HFFc6 (cell line): ENCODE data around the gene EEF2K. TPM values are rescaled to one million over a fixed set of nuclear protein-coding genes. Genes with fewer than 3 reads are reported as not detected.

ENCODE experiments used
- DNase-seq: peaks from one replicate; pipeline ENCODE4 v3.0.0-alpha.2; 2018
- H3K27ac Mint-ChIP-seq: 2 replicates; pipeline ENCODE4 v1.8.0; 2020; ENCODE audit warnings: mild to moderate bottlenecking, mixed read lengths
- H3K27me3 Mint-ChIP-seq: 2 replicates; pipeline ENCODE4 v1.8.0; 2021; ENCODE audit warnings: mild to moderate bottlenecking, moderate library complexity, mixed read lengths; ENCODE audit not compliant: insufficient read depth
- H3K36me3 Mint-ChIP-seq: 2 replicates; pipeline ENCODE4 v1.8.0; 2021; ENCODE audit warnings: low read depth, mixed read lengths
- H3K4me1 Mint-ChIP-seq: 2 replicates; pipeline ENCODE4 v1.8.0; 2020; ENCODE audit warnings: low read depth, mixed read lengths
- H3K4me3 Mint-ChIP-seq: 2 replicates; pipeline ENCODE4 v1.8.0; 2020; ENCODE audit warnings: mild to moderate bottlenecking, moderate library complexity, mixed read lengths
- H3K9me3 Mint-ChIP-seq: 2 replicates; pipeline ENCODE4 v1.8.0; 2020; ENCODE audit warnings: mild to moderate bottlenecking, mixed read lengths
- CTCF ChIP-seq: fragments of 200-600 bp; sonication (generic); IDR thresholded peaks from 2 replicates; pipeline ENCODE4 v1.5.0; 2021; ENCODE audit warnings: antibody characterized with exemption, mild to moderate bottlenecking
- total RNA-seq, 6 experiments: library from RNA; stranded (reverse); fragmentation: NEBNext Ultra II Directional; extraction: Animal tissue kit (Norgen Biotek cat#: 25700); gene quantifications; 2 replicates in 1 of 6; 3 replicates in 5 of 6; pipeline ENCODE4 v1.2.3, GENCODE V29; 2021

Gene EEF2K
- total RNA-seq, 6 experiments from 2014 or later: 21.5 to 26.6 (median 23.5) TPM

- Mint-ChIP-seq H3K4me3 (no peak overlapping the region), H3K36me3 (peaks cover 16% of the 10 kb centered on the region), H3K27ac (no peak overlapping the region), H3K4me1 (no peaks in the 10 kb centered on the region), H3K27me3 (peaks cover 14% of the 10 kb centered on the region), H3K9me3 (no peaks in the 10 kb centered on the region)
- no peak for DNase-seq
- TF ChIP-seq CTCF: no peak
Observed at GRCh38 chr16:22326771-22327445, 120.8 kb downstream of the EEF2K start.

- no peak for DNase-seq
- TF ChIP-seq CTCF: no peak
- no peak overlapping the region for H3K27ac Mint-ChIP-seq
- H3K9me3 Mint-ChIP-seq: no peaks in the 10 kb centered on the region
- peaks cover 14% of the 10 kb centered on the region for H3K27me3 Mint-ChIP-seq
- H3K4me3 Mint-ChIP-seq: no peak overlapping the region
- peaks cover 21% of the 10 kb centered on the region for H3K36me3 Mint-ChIP-seq
- no peaks in the 10 kb centered on the region for H3K4me1 Mint-ChIP-seq
Observed at GRCh38 chr16:22327446-22327775, 121.3 kb downstream of the EEF2K start.

GRCh38 chr16:22328081-22328725 lies 122.1 kb downstream of the EEF2K start:
- DNase-seq: no peak
- H3K4me1 Mint-ChIP-seq: no peaks in the 10 kb centered on the region
- no peaks in the 10 kb centered on the region for H3K9me3 Mint-ChIP-seq
- peaks cover 24% of the 10 kb centered on the region for H3K36me3 Mint-ChIP-seq
- TF ChIP-seq CTCF: no peak
- H3K4me3 Mint-ChIP-seq: no peak overlapping the region
- H3K27me3 Mint-ChIP-seq: peaks cover 14% of the 10 kb centered on the region
- H3K27ac Mint-ChIP-seq: no peak overlapping the region

- H3K27ac Mint-ChIP-seq: no peak overlapping the region
- H3K4me1 Mint-ChIP-seq: no peaks in the 10 kb centered on the region
- H3K9me3 Mint-ChIP-seq: no peaks in the 10 kb centered on the region
- H3K27me3 Mint-ChIP-seq: peaks cover 10% of the 10 kb centered on the region
- no peak for DNase-seq
- H3K36me3 Mint-ChIP-seq: peaks cover 34% of the 10 kb centered on the region
- TF ChIP-seq CTCF: no peak
- H3K4me3 Mint-ChIP-seq: no peak overlapping the region
Observed at GRCh38 chr16:22329199-22329695, 123.2 kb downstream of the EEF2K start.

GRCh38 chr16:22330326-22330725 lies 124.2 kb downstream of the EEF2K start:
- H3K27ac Mint-ChIP-seq: no peak overlapping the region; the same call in 1 of the 2 replicates
- peaks cover 4% of the 10 kb centered on the region; the same call in 1 of the 2 replicates for H3K27me3 Mint-ChIP-seq
- H3K4me1 Mint-ChIP-seq: no peaks in the 10 kb centered on the region
- DNase-seq: no peak
- no peaks in the 10 kb centered on the region for H3K9me3 Mint-ChIP-seq
- H3K4me3 Mint-ChIP-seq: no peak overlapping the region
- H3K36me3 Mint-ChIP-seq: peaks cover 44% of the 10 kb centered on the region
- TF ChIP-seq CTCF: no peak
